SK-N-SH (cell line): ENCODE results near the gene C12orf56. TPM values are rescaled to one million over a fixed set of nuclear protein-coding genes. Genes with fewer than 3 reads are reported as not detected.

Experiments
- CTCF ChIA-PET: fragments of 300-600, 350-600 bp; formaldehyde crosslinking; extraction: SDS; loops from one replicate; lab custom pipeline; 2021; lab: Yijun Ruan, JAX
- POLR2A ChIA-PET: fragments of 350-600 bp; sonication (Branson Sonifier 250); formaldehyde crosslinking; extraction: SDS; loops from one replicate; lab custom pipeline; 2020; ENCODE audit warnings: antibody characterized with exemption, inconsistent platforms; lab: Yijun Ruan, JAX
- DNase-seq: peaks from one replicate; pipeline ENCODE4 v3.0.0; 2012
- H2AFZ ChIP-seq: fragments of 200-600 bp; sonication (generic); 2 replicates; pipeline ENCODE4 v1.8.1; 2016; ENCODE audit warnings: antibody characterized with exemption, mild to moderate bottlenecking, low read depth
- H3F3A ChIP-seq: fragments of 200-600 bp; sonication (generic); replicated peaks from 2 replicates; pipeline ENCODE3; 2016; ENCODE audit warnings: antibody characterized with exemption, mild to moderate bottlenecking; ENCODE audit not compliant: insufficient read depth
- H3K27ac ChIP-seq, 2 experiments: fragments of 200-500 bp in 1 of 2; fragments of 200-600 bp in 1 of 2; sonication (Bioruptor generic) in 1 of 2; sonication (generic), shearing (Covaris generic) in 1 of 2; 2 replicates each; pipeline versions ENCODE4 v1.5.1 to v1.6.1; 2014 to 2016; ENCODE audit warnings: low read depth in 2 of 2, inconsistent platforms in 1 of 2, low read length in 1 of 2, mild to moderate bottlenecking in 1 of 2, mixed read lengths in 1 of 2
- H3K27me3 ChIP-seq: fragments of 200-600 bp; sonication (generic), shearing (Covaris generic); 2 replicates; pipeline ENCODE4 v1.6.1; 2016; ENCODE audit warnings: mixed run types; ENCODE audit not compliant: insufficient read depth
- H3K36me3 ChIP-seq, 2 experiments: fragments of 200-500 bp in 1 of 2; fragments of 200-600 bp in 1 of 2; sonication (Bioruptor generic) in 1 of 2; sonication (generic) in 1 of 2; replicated peaks in 1 of 2; 2 replicates each; pipeline versions ENCODE3 to v1.5.1; 2014 to 2016; ENCODE audit warnings: low read length in 1 of 2, mild to moderate bottlenecking in 1 of 2; ENCODE audit not compliant: insufficient read depth in 2 of 2, control insufficient read depth in 1 of 2
- H3K4me1 ChIP-seq, 2 experiments: fragments of 200-500 bp in 1 of 2; fragments of 200-600 bp in 1 of 2; sonication (Bioruptor generic) in 1 of 2; sonication (generic), shearing (Covaris generic) in 1 of 2; 2 replicates each; pipeline versions ENCODE4 v1.5.1 to v1.6.1; 2014 to 2016; ENCODE audit warnings: low read depth in 1 of 2, low read length in 1 of 2, mixed run types in 1 of 2; ENCODE audit not compliant: insufficient read depth in 2 of 2, control insufficient read depth in 1 of 2
- H3K4me2 ChIP-seq: fragments of 200-600 bp; sonication (generic), shearing (Covaris generic); 2 replicates; pipeline ENCODE4 v1.6.1; 2017; ENCODE audit warnings: mixed run types
- H3K4me3 ChIP-seq, 2 experiments: fragments of 200-500 bp in 1 of 2; fragments of 200-600 bp in 1 of 2; sonication (Bioruptor generic) in 1 of 2; sonication (generic), shearing (Covaris generic) in 1 of 2; 2 replicates each; pipeline versions ENCODE4 v1.5.1 to v1.8.1; 2014 to 2016; ENCODE audit warnings: low read depth in 2 of 2, inconsistent platforms in 1 of 2, low read length in 1 of 2, mild to moderate bottlenecking in 1 of 2, mixed read lengths in 1 of 2, moderate library complexity in 1 of 2
- H3K79me2 ChIP-seq: fragments of 200-600 bp; sonication (generic); 2 replicates; pipeline ENCODE4 v1.8.1; 2017; ENCODE audit warnings: mild to moderate bottlenecking; ENCODE audit not compliant: insufficient read depth
- H3K9ac ChIP-seq: fragments of 200-600 bp; sonication (generic); 2 replicates; pipeline ENCODE4 v1.6.1; 2017; ENCODE audit warnings: mixed run types
- H3K9me2 ChIP-seq: fragments of 200-600 bp; sonication (generic); 2 replicates; pipeline ENCODE4 v1.6.1; 2017; ENCODE audit warnings: mixed run types
- H3K9me3 ChIP-seq: fragments of 200-600 bp; sonication (generic); 2 replicates; pipeline ENCODE4 v1.6.1; 2017; ENCODE audit warnings: mixed run types, mild to moderate bottlenecking, moderate library complexity
- H4K20me1 ChIP-seq: fragments of 200-600 bp; sonication (generic); 2 replicates; pipeline ENCODE4 v1.6.1; 2017; ENCODE audit warnings: mild to moderate bottlenecking, mixed run types; ENCODE audit not compliant: insufficient read depth
- CHD2 ChIP-seq: fragments of 150-350 bp; IDR thresholded peaks from 2 replicates; pipeline ENCODE4 v1.6.1; 2018; ENCODE audit warnings: low read length; ENCODE audit not compliant: partially characterized antibody
- EP300 ChIP-seq, 2 experiments: IDR thresholded peaks; 2 replicates each; pipeline versions ENCODE4 v1.4.0 to v1.6.1; 2012; ENCODE audit warnings: borderline replicate concordance in 1 of 2, low read depth in 1 of 2, low read length in 1 of 2
- FOSL2 ChIP-seq: IDR thresholded peaks from 2 replicates; pipeline ENCODE4 v1.4.0; 2012; ENCODE audit warnings: low read depth, mild to moderate bottlenecking, moderate library complexity, borderline replicate concordance
- NFIC ChIP-seq: IDR thresholded peaks from 2 replicates; pipeline ENCODE4 v1.4.0; 2012; ENCODE audit warnings: borderline replicate concordance
- PBX3 ChIP-seq: IDR thresholded peaks from 2 replicates; pipeline ENCODE4; 2012
- RAD21 ChIP-seq: IDR thresholded peaks from 2 replicates; pipeline ENCODE4 v1.6.1; 2012; ENCODE audit warnings: mild to moderate bottlenecking, low read length
- SIN3A ChIP-seq: IDR thresholded peaks from 2 replicates; pipeline ENCODE4 v1.6.1; 2012; ENCODE audit warnings: low read depth, mild to moderate bottlenecking, low read length, moderate library complexity, borderline replicate concordance
- SMC3 ChIP-seq: IDR thresholded peaks from 2 replicates; pipeline ENCODE4 v1.6.1; 2012; ENCODE audit warnings: low read depth, low read length, improper control_type of control experiment
- TCF12 ChIP-seq: IDR thresholded peaks from 2 replicates; pipeline ENCODE4 v1.4.0; 2012
- ZBTB33 ChIP-seq: IDR thresholded peaks from 2 replicates; pipeline ENCODE4 v1.4.0; 2012; ENCODE audit warnings: low read depth, borderline replicate concordance
- WGBS: methylation state at CpG from one replicate; pipeline ENCODE4 v1.1.6; 2017; ENCODE audit warnings: low lambda C conversion rate; 5-methylcytosine and 5-hydroxymethylcytosine counted together
- polyA plus RNA-seq, 3 experiments: library from polyadenylated mRNA; depleted of rRNA; stranded (reverse); fragments of >200 nt; gene quantifications; 2 replicates each; pipeline ENCODE4 v1.2.3, GENCODE V29; 2012
- TF ChIP-seq, protein P1 (sequence below): fragments of 200-600 bp; sonication (generic); IDR thresholded peaks from 2 replicates; pipeline ENCODE4 v1.6.1; 2017; ENCODE audit warnings: antibody characterized with exemption, mild to moderate bottlenecking, moderate library complexity

Gene C12orf56
- polyA plus RNA-seq, 1 of the 3 experiments (the other 2 are of a cell fraction) = not detected

GRCh38 chr12:64395739-64396138, 5.2 kb upstream of the C12orf56 start:
- Histone ChIP-seq H3K9me2 (no peaks in the 10 kb centered on the region), H3K27me3 (no peaks in the 10 kb centered on the region), H3K9me3 (no peaks in the 10 kb centered on the region), H3K9ac (no peak overlapping the region), H3F3A (peaks cover 9% of the 10 kb centered on the region), H3K36me3 (no peaks in the 10 kb centered on the region), H3K4me3 (no peak overlapping the region), H4K20me1 (no peaks in the 10 kb centered on the region), H3K27ac (peak overlapping the region in 1 of 2 experiments; percentile 26; a peak in 2 of 4 replicates), H3K79me2 (no peaks in the 10 kb centered on the region), H3K4me2 (peak overlapping the region; percentile 30; the same call in 1 of the 2 replicates), H3K4me1 (peaks cover 0 to 5% of the 10 kb centered on the region in 2 experiments; a peak in 1 of 4 replicates), H2AFZ (peak overlapping the region; percentile 47; the same call in 1 of the 2 replicates)
- DNase-seq = no peak
- 38% methylated on average over 2 of the region's 2 CpGs for WGBS
- ChIA-PET POLR2A (no interaction called here), CTCF (interaction anchor here (0.9 kb wide), 1 partner anchor 122 kb away, joined by 4 read pairs; no protein-coding TSS in a partner anchor)
- TF ChIP-seq SIN3A = no peak
- 0 out of 2 replicates have a peak, but pooled peaks have one; percentile 43 for TF ChIP-seq TCF12
- no peak for TF ChIP-seq ZBTB33
- peak; percentile 69 for TF ChIP-seq NFIC
- peak; percentile 10; the same call in 1 of the 2 replicates for TF ChIP-seq PBX3
- TF ChIP-seq EP300 (IDR thresholded peaks at IDR 0.05; ENCODE audit: borderline replicate concordance in 1 of 2, low read depth in 1 of 2, low read length in 1 of 2) = peak in 1 of 2 experiments; percentile 32; a peak in 1 of 4 replicates

DNA sequence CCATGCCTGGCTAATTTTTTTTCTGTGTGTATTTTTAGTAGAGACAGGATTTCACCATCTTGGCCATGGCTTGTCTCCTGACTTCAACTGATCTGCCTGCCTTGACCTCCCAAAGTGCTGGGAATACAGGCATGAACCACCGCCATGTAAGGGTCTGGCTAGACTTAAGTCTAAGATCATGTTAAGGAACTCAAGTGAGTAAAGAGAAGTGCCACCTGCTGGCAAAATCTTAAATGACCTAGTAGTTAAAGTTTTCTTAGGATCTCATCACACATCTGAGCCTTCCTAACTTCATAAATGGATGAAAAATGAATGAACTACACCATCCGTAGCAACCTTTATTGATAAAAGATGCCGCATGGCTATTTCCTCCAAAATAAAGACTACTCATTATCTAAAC, 1.7 kb upstream of the C12orf56 start:
- no peak for DNase-seq
- Histone ChIP-seq H3K9me3 (no peaks in the 10 kb centered on the region), H3K27me3 (no peaks in the 10 kb centered on the region), H3K36me3 (no peaks in the 10 kb centered on the region), H3F3A (peaks cover 9% of the 10 kb centered on the region), H3K4me3 (no peak overlapping the region), H3K4me2 (no peak overlapping the region), H3K9me2 (no peaks in the 10 kb centered on the region), H2AFZ (no peak overlapping the region), H3K79me2 (no peaks in the 10 kb centered on the region), H3K27ac (no peak overlapping the region), H4K20me1 (no peaks in the 10 kb centered on the region), H3K4me1 (peaks cover 0 to 5% of the 10 kb centered on the region in 2 experiments; a peak in 1 of 4 replicates), H3K9ac (no peak overlapping the region)
- TF ChIP-seq PBX3 (no peak), SMC3 (peak; percentile 23; the same call in 1 of the 2 replicates), RAD21 (peak; percentile 30), CHD2 (no peak), FOSL2 (no peak)
- TF ChIP-seq, protein P1, sequence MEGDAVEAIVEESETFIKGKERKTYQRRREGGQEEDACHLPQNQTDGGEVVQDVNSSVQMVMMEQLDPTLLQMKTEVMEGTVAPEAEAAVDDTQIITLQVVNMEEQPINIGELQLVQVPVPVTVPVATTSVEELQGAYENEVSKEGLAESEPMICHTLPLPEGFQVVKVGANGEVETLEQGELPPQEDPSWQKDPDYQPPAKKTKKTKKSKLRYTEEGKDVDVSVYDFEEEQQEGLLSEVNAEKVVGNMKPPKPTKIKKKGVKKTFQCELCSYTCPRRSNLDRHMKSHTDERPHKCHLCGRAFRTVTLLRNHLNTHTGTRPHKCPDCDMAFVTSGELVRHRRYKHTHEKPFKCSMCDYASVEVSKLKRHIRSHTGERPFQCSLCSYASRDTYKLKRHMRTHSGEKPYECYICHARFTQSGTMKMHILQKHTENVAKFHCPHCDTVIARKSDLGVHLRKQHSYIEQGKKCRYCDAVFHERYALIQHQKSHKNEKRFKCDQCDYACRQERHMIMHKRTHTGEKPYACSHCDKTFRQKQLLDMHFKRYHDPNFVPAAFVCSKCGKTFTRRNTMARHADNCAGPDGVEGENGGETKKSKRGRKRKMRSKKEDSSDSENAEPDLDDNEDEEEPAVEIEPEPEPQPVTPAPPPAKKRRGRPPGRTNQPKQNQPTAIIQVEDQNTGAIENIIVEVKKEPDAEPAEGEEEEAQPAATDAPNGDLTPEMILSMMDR = peak; percentile 50
- ChIA-PET POLR2A (no interaction called here), CTCF (interaction anchor here (1.3 kb wide), 1 partner anchor 12 kb away, joined by 3 read pairs; the partner anchor contains the start of gene XPOT)
- 68% methylated on average over 3 of the region's 3 CpGs for WGBS
